K562 (cell line): ENCODE results near the gene TMEM127. TPM values are rescaled to one million over a fixed set of nuclear protein-coding genes. Genes with fewer than 3 reads are reported as not detected.

ENCODE experiments used
- ATAC-seq: fragments of 200-7000 bp; cut with Tn5 transposase; 3 replicates; pipeline ENCODE4 v1.9.1; 2020; ENCODE audit warnings: moderate library complexity
- BruUV-seq: library from RNA; stranded (reverse); fragments of 400-500 nt; replicated peaks from 2 replicates; lab custom pipeline; 2021; lab: Mats Ljungman, UMichigan
- CTCF ChIA-PET: fragments of 300-600 bp; formaldehyde crosslinking; extraction: SDS; loops from one replicate; lab custom pipeline; 2021; ENCODE audit warnings: low intra/inter-chr PET ratio; lab: Yijun Ruan, JAX
- POLR2A ChIA-PET: fragments of 300-600, 350-650 bp; sonication (Branson Sonifier 250); formaldehyde crosslinking; extraction: SDS; loops from one replicate; lab custom pipeline; 2021; ENCODE audit warnings: antibody characterized with exemption, inconsistent platforms; lab: Yijun Ruan, JAX
- DNase-seq, 4 experiments: peaks; one replicate each; pipeline versions ENCODE4 v3.0.0 to v3.0.0-alpha.2; 2011 to 2018; ENCODE audit warnings: low spot score in 3 of 4, mixed read lengths in 3 of 4; ENCODE audit errors: extremely low read depth in 1 of 4
- FAIRE-seq: peaks from 2 replicates; lab custom pipeline; 2011; peaks lifted over from hg19 to GRCh38; lab: Jason Lieb, UNC
- H2AFZ ChIP-seq: 2 replicates; pipeline ENCODE4 v1.6.0; 2011; ENCODE audit warnings: low read depth, low read length, control low read depth, inconsistent platforms
- H3K27ac ChIP-seq: fragments of 200-600 bp; 3 replicates; pipeline ENCODE4 v1.8.0; 2011; ENCODE audit warnings: low read depth, mild to moderate bottlenecking, control low read depth, inconsistent platforms, low read length, moderate library complexity, mixed read lengths; ENCODE audit errors: extremely low read depth
- H3K27me3 ChIP-seq, 2 experiments: fragments of 300-600 bp in 1 of 2; 2 replicates in 1 of 2; 3 replicates in 1 of 2; pipeline versions ENCODE4 v1.6.0 to v1.8.0; 2011; ENCODE audit warnings: inconsistent platforms in 2 of 2, low read length in 2 of 2, mild to moderate bottlenecking in 1 of 2, mixed read lengths in 1 of 2, moderate library complexity in 1 of 2; ENCODE audit not compliant: control insufficient read depth in 2 of 2, insufficient read depth in 2 of 2
- H3K36me3 ChIP-seq: fragments of 300-600 bp; 3 replicates; pipeline ENCODE4 v1.8.0; 2011; ENCODE audit warnings: mild to moderate bottlenecking, low read length, inconsistent platforms; ENCODE audit not compliant: control insufficient read depth, insufficient read depth
- H3K4me1 ChIP-seq, 2 experiments: fragments of 200-600 bp in 1 of 2; replicated peaks in 1 of 2; 2 replicates in 1 of 2; 3 replicates in 1 of 2; pipeline versions ENCODE4 v1.5.1 to v1.8.0; 2011; ENCODE audit warnings: inconsistent platforms in 2 of 2, low read length in 2 of 2, mild to moderate bottlenecking in 1 of 2, mixed read lengths in 1 of 2, moderate library complexity in 1 of 2; ENCODE audit not compliant: control insufficient read depth in 2 of 2, insufficient read depth in 2 of 2
- H3K4me2 ChIP-seq: 2 replicates; pipeline ENCODE4 v1.6.1; 2011; ENCODE audit warnings: low read length, control low read depth, inconsistent platforms, mixed read lengths; ENCODE audit not compliant: insufficient read depth
- H3K4me3 ChIP-seq: fragments of 200-600 bp; sonication (generic), shearing (Covaris generic); 2 replicates; pipeline ENCODE4 v1.5.1; 2016; ENCODE audit warnings: control low read depth, inconsistent platforms
- H3K79me2 ChIP-seq: fragments of 200-600 bp; 3 replicates; pipeline ENCODE4 v1.8.0; 2011; ENCODE audit warnings: low read length, inconsistent platforms; ENCODE audit not compliant: control insufficient read depth, insufficient read depth
- H3K9ac ChIP-seq, 2 experiments: 2 replicates each; pipeline versions ENCODE4 v1.6.0 to v1.6.1; 2011; ENCODE audit warnings: low read depth in 2 of 2, low read length in 2 of 2, control low read depth in 1 of 2, inconsistent platforms in 1 of 2, mild to moderate bottlenecking in 1 of 2, mixed read lengths in 1 of 2; ENCODE audit not compliant: insufficient read depth in 1 of 2
- H3K9me1 ChIP-seq: one replicate; pipeline ENCODE4 v1.6.0; 2011; ENCODE audit warnings: inconsistent platforms, mild to moderate bottlenecking, low read length, moderate library complexity; ENCODE audit not compliant: control insufficient read depth, insufficient read depth
- H3K9me3 ChIP-seq: replicated peaks from 2 replicates; pipeline ENCODE4 v1.5.1; 2011; ENCODE audit warnings: low read depth, low read length, inconsistent platforms; ENCODE audit not compliant: control insufficient read depth, insufficient read depth
- H4K20me1 ChIP-seq: replicated peaks from 2 replicates; pipeline ENCODE4 v1.6.1; 2011; ENCODE audit warnings: low read length, inconsistent platforms, mixed read lengths; ENCODE audit not compliant: control insufficient read depth, insufficient read depth
- BRF2 ChIP-seq: IDR thresholded peaks from 3 replicates; pipeline ENCODE4 v1.6.1; 2011; ENCODE audit warnings: borderline replicate concordance, mild to moderate bottlenecking; ENCODE audit not compliant: insufficient read length, insufficient read depth
- WGBS: fragments of 100-300 bp; shearing (Covaris generic); methylation state at CpG from one replicate; pipeline ENCODE4 v1.1.6; 2016; ENCODE audit warnings: low coverage, mixed read lengths; ENCODE audit not compliant: insufficient coverage; ENCODE audit errors: missing lambda C conversion rate; 5-methylcytosine and 5-hydroxymethylcytosine counted together
- in situ Hi-C: fragments of 300-500 bp; cut with MboI; formaldehyde crosslinking; loops from 4 replicates; pipeline ENCODE4 v1.15.0; 2018; ENCODE audit warnings: inconsistent platforms, mixed read lengths
- intact Hi-C: fragments of 100-400 bp; cut with micrococcal nuclease; formaldehyde crosslinking; loops from 2 replicates; pipeline ENCODE4 v1.14.2; 2022
- polyA plus RNA-seq, 8 experiments: library from polyadenylated mRNA; depleted of rRNA in 4 of 8; stranded (reverse) in 5 of 8; unstranded in 3 of 8; fragments of >200 nt; fragmentation: Nextera tagmentation in 2 of 8; fragmentation: Illumina TruSeq in 1 of 8; extraction: Ambion mirVana in 2 of 8; extraction: Trizol in 1 of 8; gene quantifications; 2 replicates each; pipeline versions ENCODE4 v1.2.1 to v1.2.3, GENCODE V29; 2011 to 2014; ENCODE audit warnings: inconsistent platforms in 1 of 8, missing spikeins in 1 of 8
- total RNA-seq, 7 experiments: library from RNA; depleted of rRNA in 6 of 7; stranded (reverse); fragments of >200 nt in 6 of 7; fragmentation: Illumina TruSeq in 2 of 7; extraction: Trizol in 2 of 7; gene quantifications; 2 replicates each; pipeline versions ENCODE4 v1.2.1 to v1.2.3, GENCODE V29; 2011 to 2021; ENCODE audit warnings: low replicate concordance in 1 of 7
- TF ChIP-seq, protein P1 (sequence below): fragments of 450-650 bp; IDR thresholded peaks from 2 replicates; pipeline ENCODE4 v1.6.1; 2016; ENCODE audit warnings: low read depth
- TF ChIP-seq, protein P2 (sequence below): IDR thresholded peaks from 2 replicates; pipeline ENCODE4 v1.6.1; 2016; ENCODE audit warnings: missing genetic modification characterization, missing compliant biosample characterization

The TMEM127 gene
- total and polyA plus RNA-seq, 9 of the 15 experiments (the other 6 are each of a cell fraction or from before 2014, with no cell fraction given), result 1.7 to 20.0 (median 9.9) TPM

GRCh38 chr2:96304606-96305005, 38.8 kb upstream of the TMEM127 start:
- FAIRE-seq (no peak), ATAC-seq (no peak), DNase-seq (no peak)
- H2AFZ ChIP-seq, result peak overlapping the region; percentile 92
- H3K36me3 ChIP-seq, result peaks cover 50% of the 10 kb centered on the region
- H3K9me3 ChIP-seq, result no peaks in the 10 kb centered on the region
- no peaks in the 10 kb centered on the region for H3K9me1 ChIP-seq
- BruUV-seq, result TSS peak; percentile 59
- 17% methylated on average over 11 of the region's 11 CpGs for WGBS
- peaks cover 13 to 14% of the 10 kb centered on the region in 2 experiments; a peak in 3 of 5 replicates for H3K4me1 ChIP-seq
- H3K4me3 ChIP-seq, result peak overlapping the region; percentile 93
- H3K79me2 ChIP-seq, result peaks cover 61% of the 10 kb centered on the region
- ChIA-PET POLR2A (interaction anchor here (0.6 to 2.9 kb wide), 8 partner anchors 8 to 328 kb away, joined by 3 to 15 read pairs (median 6); partner anchors contain the start of genes NCAPH and STARD7), CTCF (no interaction called here)
- TF ChIP-seq BRF2, result no peak
- TF ChIP-seq, protein P1, sequence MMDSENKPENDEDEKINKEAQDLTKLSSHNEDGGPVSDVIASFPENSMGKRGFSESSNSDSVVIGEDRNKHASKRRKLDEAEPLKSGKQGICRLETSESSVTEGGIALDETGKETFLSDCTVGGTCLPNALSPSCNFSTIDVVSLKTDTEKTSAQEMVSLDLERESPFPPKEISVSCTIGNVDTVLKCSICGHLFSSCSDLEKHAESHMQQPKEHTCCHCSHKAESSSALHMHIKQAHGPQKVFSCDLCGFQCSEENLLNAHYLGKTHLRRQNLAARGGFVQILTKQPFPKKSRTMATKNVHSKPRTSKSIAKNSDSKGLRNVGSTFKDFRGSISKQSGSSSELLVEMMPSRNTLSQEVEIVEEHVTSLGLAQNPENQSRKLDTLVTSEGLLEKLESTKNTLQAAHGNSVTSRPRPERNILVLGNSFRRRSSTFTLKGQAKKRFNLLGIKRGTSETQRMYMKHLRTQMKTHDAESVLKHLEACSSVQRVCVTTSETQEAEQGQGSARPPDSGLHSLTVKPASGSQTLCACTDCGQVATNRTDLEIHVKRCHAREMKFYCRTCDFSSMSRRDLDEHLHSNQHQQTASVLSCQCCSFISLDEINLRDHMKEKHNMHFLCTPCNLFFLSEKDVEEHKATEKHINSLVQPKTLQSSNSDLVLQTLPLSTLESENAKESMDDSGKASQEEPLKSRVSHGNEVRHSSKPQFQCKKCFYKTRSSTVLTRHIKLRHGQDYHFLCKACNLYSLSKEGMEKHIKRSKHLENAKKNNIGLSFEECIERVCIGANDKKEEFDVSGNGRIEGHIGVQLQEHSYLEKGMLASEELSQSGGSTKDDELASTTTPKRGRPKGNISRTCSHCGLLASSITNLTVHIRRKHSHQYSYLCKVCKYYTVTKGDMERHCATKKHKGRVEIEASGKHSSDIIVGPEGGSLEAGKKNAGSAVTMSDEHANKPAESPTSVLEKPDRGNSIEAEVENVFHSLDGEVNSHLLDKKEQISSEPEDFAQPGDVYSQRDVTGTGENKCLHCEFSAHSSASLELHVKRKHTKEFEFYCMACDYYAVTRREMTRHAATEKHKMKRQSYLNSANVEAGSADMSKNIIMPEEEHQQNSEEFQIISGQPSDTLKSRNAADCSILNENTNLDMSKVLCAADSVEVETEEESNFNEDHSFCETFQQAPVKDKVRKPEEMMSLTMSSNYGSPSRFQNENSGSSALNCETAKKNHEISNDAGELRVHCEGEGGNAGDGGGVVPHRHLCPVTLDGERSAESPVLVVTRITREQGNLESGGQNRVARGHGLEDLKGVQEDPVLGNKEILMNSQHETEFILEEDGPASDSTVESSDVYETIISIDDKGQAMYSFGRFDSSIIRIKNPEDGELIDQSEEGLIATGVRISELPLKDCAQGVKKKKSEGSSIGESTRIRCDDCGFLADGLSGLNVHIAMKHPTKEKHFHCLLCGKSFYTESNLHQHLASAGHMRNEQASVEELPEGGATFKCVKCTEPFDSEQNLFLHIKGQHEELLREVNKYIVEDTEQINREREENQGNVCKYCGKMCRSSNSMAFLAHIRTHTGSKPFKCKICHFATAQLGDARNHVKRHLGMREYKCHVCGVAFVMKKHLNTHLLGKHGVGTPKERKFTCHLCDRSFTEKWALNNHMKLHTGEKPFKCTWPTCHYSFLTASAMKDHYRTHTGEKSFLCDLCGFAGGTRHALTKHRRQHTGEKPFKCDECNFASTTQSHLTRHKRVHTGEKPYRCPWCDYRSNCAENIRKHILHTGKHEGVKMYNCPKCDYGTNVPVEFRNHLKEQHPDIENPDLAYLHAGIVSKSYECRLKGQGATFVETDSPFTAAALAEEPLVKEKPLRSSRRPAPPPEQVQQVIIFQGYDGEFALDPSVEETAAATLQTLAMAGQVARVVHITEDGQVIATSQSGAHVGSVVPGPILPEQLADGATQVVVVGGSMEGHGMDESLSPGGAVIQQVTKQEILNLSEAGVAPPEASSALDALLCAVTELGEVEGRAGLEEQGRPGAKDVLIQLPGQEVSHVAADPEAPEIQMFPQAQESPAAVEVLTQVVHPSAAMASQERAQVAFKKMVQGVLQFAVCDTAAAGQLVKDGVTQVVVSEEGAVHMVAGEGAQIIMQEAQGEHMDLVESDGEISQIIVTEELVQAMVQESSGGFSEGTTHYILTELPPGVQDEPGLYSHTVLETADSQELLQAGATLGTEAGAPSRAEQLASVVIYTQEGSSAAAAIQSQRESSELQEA, result no peak
- TF ChIP-seq, protein P2, sequence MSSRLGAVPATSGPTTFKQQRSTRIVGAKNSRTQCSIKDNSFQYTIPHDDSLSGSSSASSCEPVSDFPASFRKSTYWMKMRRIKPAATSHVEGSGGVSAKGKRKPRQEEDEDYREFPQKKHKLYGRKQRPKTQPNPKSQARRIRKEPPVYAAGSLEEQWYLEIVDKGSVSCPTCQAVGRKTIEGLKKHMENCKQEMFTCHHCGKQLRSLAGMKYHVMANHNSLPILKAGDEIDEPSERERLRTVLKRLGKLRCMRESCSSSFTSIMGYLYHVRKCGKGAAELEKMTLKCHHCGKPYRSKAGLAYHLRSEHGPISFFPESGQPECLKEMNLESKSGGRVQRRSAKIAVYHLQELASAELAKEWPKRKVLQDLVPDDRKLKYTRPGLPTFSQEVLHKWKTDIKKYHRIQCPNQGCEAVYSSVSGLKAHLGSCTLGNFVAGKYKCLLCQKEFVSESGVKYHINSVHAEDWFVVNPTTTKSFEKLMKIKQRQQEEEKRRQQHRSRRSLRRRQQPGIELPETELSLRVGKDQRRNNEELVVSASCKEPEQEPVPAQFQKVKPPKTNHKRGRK, result 0 out of 2 replicates have a peak, but pooled peaks have one; percentile 0
- peak overlapping the region; percentile 87 to 98; a peak in 3 of 4 replicates for H3K9ac ChIP-seq
- H4K20me1 ChIP-seq, result no peaks in the 10 kb centered on the region
- in situ Hi-C loops (no loop called here), intact Hi-C loops (loop anchor here (1.0 to 10.0 kb wide), 3 partner anchors 16 to 200 kb away; partner anchors contain the start of genes NCAPH and NEURL3)
- peak overlapping the region; percentile 99 for H3K4me2 ChIP-seq
- H3K27me3 ChIP-seq, result no peaks in the 10 kb centered on the region
- peak overlapping the region; percentile 91 for H3K27ac ChIP-seq
